ENCODE data around the gene PSMC1.
A peak's percentile ranks its signal among the peaks of the same experiment; 100 is the strongest.

PSMC1 gene

DNA sequence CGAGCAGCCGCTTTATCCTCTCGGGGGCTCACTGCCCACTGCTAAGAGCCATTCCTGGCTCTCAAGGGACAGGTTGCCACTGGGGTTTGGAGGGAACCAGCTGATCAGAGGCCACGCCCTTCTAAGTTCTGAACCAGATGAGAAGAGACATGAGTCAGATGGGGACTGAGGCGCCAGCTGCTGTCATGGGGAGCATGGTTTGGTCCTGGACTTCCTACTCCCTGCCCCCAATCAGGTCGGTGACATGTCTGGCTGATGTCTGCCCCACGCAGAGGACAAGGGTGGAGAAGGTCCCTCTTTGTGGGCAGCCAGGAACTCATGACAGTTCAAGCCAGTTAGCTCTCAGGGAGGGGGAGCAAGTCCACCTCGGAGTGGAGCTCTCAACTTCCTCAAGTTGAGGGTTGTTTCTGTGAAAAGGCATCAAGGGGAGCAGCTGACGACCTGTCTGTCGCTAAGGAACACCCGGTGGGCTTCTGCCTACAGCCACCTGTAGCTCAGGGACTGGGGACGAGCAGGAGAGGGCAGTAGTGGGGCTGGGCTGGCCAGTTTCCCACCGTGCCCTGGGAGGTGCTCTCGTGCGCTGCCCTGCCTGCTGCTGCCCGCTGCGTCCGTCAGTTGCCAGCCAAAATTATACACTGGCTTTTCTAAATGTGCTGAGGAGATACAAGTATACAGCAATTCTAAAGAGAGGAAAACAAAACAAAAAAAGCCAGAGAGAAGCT, 20.5 kb downstream of the PSMC1 start:
- DNase-seq, result no peak

GRCh38 chr14:90277581-90278198, 21.3 kb downstream of the PSMC1 start:
- DNase-seq, result no peak

- DNase-seq, result no peak
These were observed 22.1 kb downstream of the PSMC1 start for GRCh38 chr14:90278199-90279175.

GRCh38 chr14:90280096-90280495, 23.7 kb downstream of the PSMC1 start:
- DNase-seq, result no peak

DNA sequence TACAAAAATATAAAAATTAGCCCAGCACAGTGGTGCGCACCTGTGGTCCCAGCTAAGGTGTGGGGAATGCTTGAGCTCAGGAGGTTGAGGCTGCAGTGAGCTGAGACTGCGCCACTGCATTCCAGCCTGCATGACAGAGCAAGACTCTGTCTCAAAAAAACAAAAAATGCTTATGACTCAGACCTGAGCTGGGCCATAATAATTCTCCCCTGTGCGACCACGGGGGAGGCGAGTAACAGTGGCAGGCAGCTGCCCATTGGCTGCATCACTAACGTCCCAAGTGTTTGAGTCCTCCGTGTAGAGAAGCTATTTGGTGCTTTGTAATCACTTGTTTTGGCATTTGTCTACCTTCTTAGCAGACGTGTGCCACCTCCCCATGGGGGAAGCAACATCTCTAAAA, 24.9 kb downstream of the PSMC1 start:
- no peak for DNase-seq

GRCh38 chr14:90281756-90282155, 25.4 kb downstream of the PSMC1 start:
- no peak for DNase-seq

GRCh38 chr14:90287791-90288190, 31.4 kb downstream of the PSMC1 start:
- DNase-seq, result no peak

DNA sequence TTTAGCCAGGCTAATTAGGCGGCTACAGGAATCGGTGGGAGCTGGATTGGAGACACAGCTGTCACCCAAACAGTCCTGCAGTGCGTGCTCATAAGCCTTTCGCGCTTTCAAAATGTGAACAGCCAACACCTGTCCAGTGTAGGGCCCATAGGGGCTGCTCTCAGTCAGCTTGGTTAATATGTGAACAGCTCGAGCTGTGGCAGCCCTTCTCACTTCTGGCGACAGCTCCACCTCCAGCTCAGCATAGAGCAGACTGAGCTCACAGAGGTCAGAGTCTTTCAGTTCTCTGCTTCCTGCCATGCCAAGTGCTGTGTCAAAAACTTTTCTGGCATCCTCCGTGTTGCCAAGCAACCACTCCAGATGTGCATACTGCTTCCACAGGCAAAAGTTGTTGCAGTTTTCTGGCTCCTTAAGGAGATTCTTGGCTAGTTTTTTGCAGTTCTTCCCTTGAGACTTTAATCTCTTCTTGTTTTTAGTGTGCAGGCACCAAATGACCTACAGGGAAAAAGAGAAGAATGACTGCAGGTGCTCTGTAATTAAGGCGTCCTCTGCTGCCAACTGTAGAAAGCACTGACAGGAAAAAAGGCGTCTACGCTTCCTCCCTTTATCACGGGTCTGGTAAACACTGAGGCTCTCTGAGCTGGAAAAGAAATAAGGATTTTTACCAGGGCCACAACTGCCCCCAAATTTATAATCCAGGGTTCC, 32.5 kb downstream of the PSMC1 start:
- no peak for DNase-seq

DNA sequence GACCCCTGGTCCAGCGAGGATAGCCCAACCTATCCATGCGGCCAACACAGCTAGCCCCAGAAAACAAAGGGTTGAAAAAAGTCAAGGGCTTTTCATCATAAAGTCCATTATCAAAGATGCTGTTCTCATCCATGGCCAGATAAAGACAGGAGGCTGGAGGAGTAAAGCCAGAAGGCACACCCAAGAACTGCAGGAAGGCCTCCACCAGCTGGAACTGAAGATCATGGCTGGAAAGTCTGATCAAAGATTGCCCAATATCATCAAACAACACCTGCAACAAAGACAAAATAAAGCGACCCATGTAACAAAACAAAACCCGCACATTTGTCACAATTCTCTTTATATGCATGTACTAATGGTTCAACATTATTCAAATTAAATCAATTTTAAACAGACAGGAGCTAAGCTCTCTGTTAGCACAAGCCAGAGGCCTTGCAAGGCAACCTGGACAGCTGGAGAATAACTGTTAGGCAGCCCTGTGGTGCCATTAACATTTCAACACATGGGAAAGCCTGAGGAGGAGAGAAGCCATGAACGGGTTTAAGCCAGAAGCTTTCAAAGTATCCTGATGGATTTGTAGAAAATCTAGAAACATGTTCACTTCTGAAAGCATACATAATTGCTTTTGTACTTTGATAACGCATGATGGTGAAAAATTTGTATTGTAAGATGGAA, 34.1 kb downstream of the PSMC1 start:
- no peak for DNase-seq

DNA sequence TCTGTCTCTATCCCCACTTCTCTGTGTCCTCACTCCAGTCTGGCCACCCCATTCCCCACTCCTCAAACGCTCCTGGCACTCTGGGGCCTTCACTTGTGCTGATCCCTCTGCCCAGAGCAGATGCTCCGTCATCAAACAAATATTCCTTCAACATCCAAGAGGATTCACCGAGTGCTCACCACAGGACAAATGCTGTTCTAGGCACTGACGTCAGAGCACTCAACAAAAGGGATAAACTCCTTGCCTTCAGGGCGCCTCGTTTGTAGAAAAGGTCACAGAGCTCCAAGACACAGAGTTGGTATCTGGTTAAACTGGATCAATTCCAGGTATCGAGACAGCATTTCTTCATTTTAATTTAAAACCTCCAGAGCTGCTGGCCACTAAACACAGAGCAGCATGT, 35.3 kb downstream of the PSMC1 start:
- DNase-seq, result no peak

GRCh38 chr14:90293766-90294730, 37.7 kb downstream of the PSMC1 start:
- no peak for DNase-seq

DNA sequence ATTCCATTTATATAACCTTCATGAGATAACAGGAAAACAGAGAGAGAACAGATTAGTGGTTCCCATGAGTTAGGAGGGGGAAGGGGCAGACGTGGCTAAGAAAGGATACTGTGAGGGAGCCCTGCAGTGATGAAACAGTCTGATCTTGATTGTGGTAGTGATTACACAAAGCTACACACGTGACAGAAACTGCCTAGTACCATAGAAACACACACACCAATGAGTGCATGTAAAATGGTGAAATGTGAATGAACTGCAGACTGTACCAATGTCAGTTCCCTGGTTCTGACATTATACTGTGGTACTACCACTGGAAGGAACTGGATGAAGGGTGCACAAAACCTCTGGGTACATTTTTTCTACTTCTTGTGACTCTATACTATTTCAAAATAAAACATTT, 38.5 kb downstream of the PSMC1 start:
- no peak for DNase-seq

DNA sequence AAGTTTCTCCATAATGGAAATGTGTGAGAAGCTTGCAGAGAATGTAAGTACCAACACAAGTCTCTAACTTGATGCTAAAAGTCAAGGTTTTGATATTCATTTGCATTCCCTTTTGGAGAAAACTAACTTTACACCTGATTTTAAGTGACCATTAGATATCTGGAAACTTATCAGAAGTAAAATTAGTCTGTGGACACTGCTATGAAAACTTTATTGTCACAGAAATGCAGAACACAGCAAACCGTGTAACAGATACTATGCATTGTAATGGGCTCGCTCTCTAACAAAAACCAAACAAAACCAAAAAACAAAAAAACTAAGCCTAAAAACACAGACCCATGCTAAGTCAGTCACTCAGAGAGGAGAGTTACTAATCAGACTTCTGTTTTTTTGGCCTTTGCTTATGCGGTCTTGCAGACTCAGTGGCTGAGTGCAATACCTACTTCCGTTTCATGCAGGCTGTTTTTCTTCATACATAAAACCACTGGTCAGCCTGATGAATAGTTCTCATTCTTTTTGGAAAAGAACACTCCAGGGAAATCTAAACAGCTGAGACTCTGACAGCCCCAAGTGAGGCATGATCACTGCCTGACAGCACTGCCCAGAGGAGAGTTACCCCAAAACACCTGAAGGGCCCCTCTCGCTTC, 39.6 kb downstream of the PSMC1 start:
- DNase-seq, result no peak

- no peak for DNase-seq
These were observed 40.3 kb downstream of the PSMC1 start for GRCh38 chr14:90296641-90297040.

DNA sequence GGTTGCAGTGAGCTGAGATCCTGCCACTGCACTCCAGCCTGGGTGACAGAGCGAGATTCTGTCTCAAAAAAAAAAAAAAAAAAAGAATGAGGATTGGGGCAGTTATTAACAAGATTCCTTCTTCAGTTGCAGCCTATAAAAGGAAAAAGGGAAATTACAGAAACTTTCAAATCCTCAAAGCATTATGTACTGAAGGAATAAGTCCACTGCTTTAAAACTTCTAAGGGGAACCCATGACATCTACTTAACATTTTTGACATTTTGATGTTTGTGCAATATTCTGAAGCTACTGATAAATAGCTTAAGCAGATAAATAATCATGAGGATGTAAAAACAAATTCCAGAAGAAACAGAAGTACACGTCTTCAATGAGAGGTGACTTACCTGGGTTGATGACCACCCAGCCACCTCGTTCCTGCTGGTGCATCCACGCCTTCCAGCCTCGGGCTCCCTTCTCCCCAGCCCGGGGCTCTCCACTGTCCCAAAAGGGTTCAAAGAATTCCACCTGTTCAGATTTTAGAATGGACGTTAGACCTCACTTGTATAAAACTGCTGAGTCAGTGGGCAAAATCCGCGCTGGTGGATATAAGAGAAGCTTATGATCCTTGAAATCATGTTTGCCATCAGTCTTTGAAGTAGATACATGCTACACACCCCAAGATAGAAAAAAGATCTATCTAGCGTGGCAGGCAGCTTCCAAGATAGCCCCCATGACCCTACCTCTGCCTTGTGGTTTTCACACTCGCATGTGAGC, 41.7 kb downstream of the PSMC1 start:
- no peak for DNase-seq

DNA sequence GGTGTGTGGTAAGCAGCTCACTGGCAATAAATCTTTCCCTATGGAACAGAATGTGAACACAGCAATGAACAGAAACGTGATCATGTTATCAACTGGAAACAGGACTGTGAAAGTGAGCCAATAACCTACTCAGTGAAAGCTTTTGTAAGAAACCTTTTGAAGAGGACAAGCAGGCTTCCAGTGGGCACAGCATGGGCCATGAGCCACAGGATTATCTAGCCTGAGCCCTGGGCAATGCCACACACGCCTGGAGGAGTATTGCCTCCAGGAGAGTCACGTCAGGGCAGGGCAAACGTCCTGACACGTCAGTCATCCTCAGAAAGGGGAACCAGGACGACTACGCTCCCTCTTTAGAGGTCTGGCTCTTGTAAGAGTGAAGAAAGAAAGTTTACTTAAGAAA, 43.1 kb downstream of the PSMC1 start:
- DNase-seq, result no peak

DNA sequence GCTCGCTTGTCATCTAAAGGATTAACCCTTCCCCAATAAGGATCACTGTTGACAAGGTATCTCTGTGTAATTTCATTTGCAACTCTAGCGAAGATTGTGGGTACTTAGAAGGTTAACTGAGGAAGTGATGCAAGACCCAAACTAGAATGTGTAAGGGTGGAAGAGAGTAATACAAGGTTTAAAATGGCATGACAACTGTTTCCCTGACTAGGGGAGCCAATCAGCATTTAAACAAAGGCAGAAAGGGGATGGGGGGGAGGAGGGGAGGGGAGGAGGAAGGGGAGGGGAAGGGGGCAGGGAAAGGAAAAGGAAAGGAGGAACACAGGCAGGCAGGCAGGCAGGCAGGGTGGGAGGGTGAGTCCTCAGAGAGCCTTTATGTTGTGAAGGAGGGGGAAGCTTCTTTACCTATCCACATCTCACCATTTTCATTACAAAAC, 44.3 kb downstream of the PSMC1 start:
- no peak for DNase-seq

DNA sequence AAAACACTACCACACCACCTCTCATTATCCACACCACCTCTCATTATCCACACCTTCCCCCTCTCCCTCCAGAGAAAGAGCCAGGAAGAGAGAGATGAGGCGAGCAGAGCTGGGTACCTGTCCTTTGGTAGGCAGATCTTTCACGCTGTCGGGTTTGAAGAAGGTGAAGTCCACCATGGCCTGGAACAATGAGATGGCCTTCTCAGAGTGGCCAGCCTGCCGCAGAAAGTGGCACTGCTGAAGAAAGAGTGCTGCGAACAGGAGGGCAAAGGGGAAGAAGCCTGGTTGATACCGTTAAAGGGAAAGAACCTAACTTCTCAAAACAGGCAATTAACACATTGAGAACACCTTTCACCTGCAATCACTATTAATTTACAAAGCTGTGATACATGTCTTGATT, 44.8 kb downstream of the PSMC1 start:
- DNase-seq, result no peak

DNA sequence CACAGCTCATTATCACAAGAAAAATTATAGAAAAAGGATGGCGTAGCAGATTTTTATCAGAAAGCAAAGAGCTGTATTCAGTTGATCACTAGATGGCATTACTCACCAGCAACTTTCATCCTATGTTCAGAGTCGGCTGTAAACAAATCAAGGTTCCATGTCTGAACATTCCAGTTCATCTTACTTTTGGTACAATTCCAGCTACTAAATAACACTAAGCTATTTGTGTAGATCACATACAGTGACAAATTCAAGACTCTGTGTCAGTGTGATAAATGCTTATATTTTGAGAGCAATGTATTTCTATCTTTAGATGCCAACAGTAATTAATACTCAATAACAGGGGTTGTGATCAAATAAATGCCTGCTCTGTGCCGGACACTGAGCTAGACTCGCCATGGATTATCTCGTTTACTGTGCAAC, 45.3 kb downstream of the PSMC1 start:
- peak; percentile 12 for DNase-seq
